ENCODE results near the gene LIF. TPM values are rescaled to one million over a fixed set of nuclear protein-coding genes. Genes with fewer than 3 reads are reported as not detected.

Gene LIF
- total RNA-seq, 1 experiment from 2014 or later: 34.4 TPM

DNA sequence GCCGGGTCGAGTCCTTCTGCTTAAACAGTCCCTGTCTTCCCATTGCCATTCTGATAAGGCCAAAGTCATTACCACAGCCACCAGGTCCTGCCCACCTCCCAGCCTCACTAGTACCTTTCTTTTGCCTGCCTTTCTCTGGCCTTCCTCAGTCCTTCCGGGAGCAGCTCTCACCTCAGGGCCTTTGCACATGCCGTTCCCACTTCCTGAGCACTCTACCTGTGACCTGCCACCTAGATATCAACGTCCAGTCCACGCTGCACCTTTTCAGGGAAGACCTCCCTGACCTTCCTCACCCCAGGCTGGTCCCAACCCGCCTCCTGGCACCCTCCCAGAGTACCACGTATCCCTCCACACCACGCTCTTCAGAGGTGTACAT is 27.9 kb upstream of the LIF start:
- no TSS peak for BruUV-seq (replicated peaks)
- in situ Hi-C loops (cut with HindIII; ENCODE audit: low pct_unique_long_range_greater_than_20kb, low sequenced_read_pairs): no loop called here

GRCh38 chr22:30273711-30274436 is 27.3 kb upstream of the LIF start:
- H3K27me3 ChIP-seq (ENCODE audit: control insufficient read depth, insufficient read depth, low read length): no peaks in the 10 kb centered on the region
- H3K4me3 ChIP-seq (ENCODE audit: low read depth in 2 of 2, low read length in 2 of 2): no peak overlapping the region
- in situ Hi-C loops (cut with HindIII; ENCODE audit: low pct_unique_long_range_greater_than_20kb, low sequenced_read_pairs): no loop called here
- no peaks in the 10 kb centered on the region; the same call in 1 of the 2 replicates for H3K4me1 ChIP-seq (ENCODE audit: control insufficient read depth, insufficient read depth, low read length)
- DNase-seq (ENCODE audit: low read depth, low spot score): no peak
- H3K36me3 ChIP-seq (ENCODE audit: control insufficient read depth, insufficient read depth, low read length): no peaks in the 10 kb centered on the region
- CTCF ChIA-PET: no interaction called here
- POLR2A ChIA-PET: no interaction called here
- no TSS peak for BruUV-seq (replicated peaks)
- ATAC-seq: no peak
- no peak overlapping the region for H3K27ac ChIP-seq (ENCODE audit: low read length)
- TF ChIP-seq TCF7L2 (IDR thresholded peaks at IDR 0.05; ENCODE audit: low read depth, low read length) (no peak), POLR2AphosphoS5 (IDR thresholded peaks at IDR 0.05; ENCODE audit: low read depth, low read length) (no peak)
- intact Hi-C loops (cut with micrococcal nuclease; ENCODE audit: unreplicated experiment): no loop called here
- no peaks in the 10 kb centered on the region for H3K9me3 ChIP-seq (ENCODE audit: control insufficient read depth, insufficient read depth, low read depth, low read length)

More for the DNA sequence above, 27.9 kb upstream of the LIF start:
- TF ChIP-seq REST (IDR thresholded peaks at IDR 0.05; ENCODE audit: insufficient read depth in 1 of 2, low read depth in 2 of 2, low read length in 1 of 2): no peak
- no peak for TF ChIP-seq CTCF (IDR thresholded peaks at IDR 0.05)
- TF ChIP-seq TCF7L2 (IDR thresholded peaks at IDR 0.05; ENCODE audit: low read depth, low read length): no peak
- TF ChIP-seq SIN3A (IDR thresholded peaks at IDR 0.05; ENCODE audit: borderline replicate concordance, insufficient read depth, low read depth, low read length): no peak
- TF ChIP-seq POLR2AphosphoS5 (IDR thresholded peaks at IDR 0.05; ENCODE audit: low read depth, low read length): no peak
- ATAC-seq (no peak), DNase-seq (ENCODE audit: low read depth, low spot score) (no peak)
- H3K36me3 ChIP-seq (ENCODE audit: control insufficient read depth, insufficient read depth, low read length): no peaks in the 10 kb centered on the region
- no peaks in the 10 kb centered on the region for H3K9me3 ChIP-seq (ENCODE audit: control insufficient read depth, insufficient read depth, low read depth, low read length)
- no peaks in the 10 kb centered on the region for H3K27me3 ChIP-seq (ENCODE audit: control insufficient read depth, insufficient read depth, low read length)
- H3K27ac ChIP-seq (ENCODE audit: low read length): no peak overlapping the region
- ChIA-PET CTCF (no interaction called here), POLR2A (no interaction called here)
- no peak overlapping the region for H3K4me3 ChIP-seq (ENCODE audit: low read depth in 2 of 2, low read length in 2 of 2)
- intact Hi-C loops (cut with micrococcal nuclease; ENCODE audit: unreplicated experiment): no loop called here
- no peaks in the 10 kb centered on the region; the same call in 1 of the 2 replicates for H3K4me1 ChIP-seq (ENCODE audit: control insufficient read depth, insufficient read depth, low read length)

Measured in Panc1 (cell line).